Keratinocyte (primary cell): ENCODE results near the gene FIZ1. TPM values are rescaled to one million over a fixed set of nuclear protein-coding genes. Genes with fewer than 3 reads are reported as not detected.

Source experiments
- DNase-seq: peaks from one replicate; pipeline ENCODE4 v3.0.0-alpha.2; 2011; ENCODE audit warnings: low read depth, missing footprints, low spot score
- FAIRE-seq: peaks from 2 replicates; lab custom pipeline; 2011; peaks lifted over from hg19 to GRCh38; lab: Jason Lieb, UNC
- H2AFZ ChIP-seq: 2 replicates; pipeline ENCODE4 v1.6.0; 2012; ENCODE audit warnings: low read length, control low read depth, inconsistent platforms; ENCODE audit not compliant: control insufficient read depth
- H3K27ac ChIP-seq: 2 replicates; pipeline ENCODE4 v1.5.1; 2011; ENCODE audit warnings: low read length; ENCODE audit not compliant: control insufficient read depth, insufficient read depth
- H3K27me3 ChIP-seq: 3 replicates; pipeline ENCODE4 v1.6.0; 2011; ENCODE audit warnings: low read length; ENCODE audit not compliant: control insufficient read depth, insufficient read depth; ENCODE audit errors: extremely low read depth
- H3K36me3 ChIP-seq, 2 experiments: 2 replicates in 1 of 2; 3 replicates in 1 of 2; pipeline ENCODE4 v1.5.1; 2011; ENCODE audit warnings: low read length in 2 of 2, mild to moderate bottlenecking in 1 of 2; ENCODE audit not compliant: control insufficient read depth in 2 of 2, insufficient read depth in 2 of 2; ENCODE audit errors: extremely low read depth in 1 of 2
- H3K4me1 ChIP-seq: 3 replicates; pipeline ENCODE4 v1.5.1; 2011; ENCODE audit warnings: low read length; ENCODE audit not compliant: control insufficient read depth, insufficient read depth; ENCODE audit errors: extremely low read depth
- H3K4me2 ChIP-seq: 3 replicates; pipeline ENCODE4 v1.6.0; 2011; ENCODE audit warnings: low read depth, low read length; ENCODE audit not compliant: control insufficient read depth, insufficient read depth; ENCODE audit errors: extremely low read depth
- H3K4me3 ChIP-seq, 3 experiments: fragments of 200-600 bp in 1 of 3; sonication (generic) in 1 of 3; 2 replicates in 2 of 3; 3 replicates in 1 of 3; pipeline ENCODE4 v1.5.1; 2011 to 2016; ENCODE audit warnings: low read length in 3 of 3, mild to moderate bottlenecking in 3 of 3, control low read depth in 2 of 3, inconsistent platforms in 1 of 3, low read depth in 1 of 3, mixed read lengths in 1 of 3, mixed run types in 1 of 3, moderate library complexity in 1 of 3; ENCODE audit not compliant: control insufficient read depth in 2 of 3, insufficient read depth in 2 of 3; ENCODE audit errors: extremely low read depth in 1 of 3
- H3K79me2 ChIP-seq: 2 replicates; pipeline ENCODE4 v1.6.0; 2012; ENCODE audit warnings: low read length; ENCODE audit not compliant: control insufficient read depth, insufficient read depth
- H3K9ac ChIP-seq: 3 replicates; pipeline ENCODE4 v1.6.0; 2011; ENCODE audit warnings: low read length; ENCODE audit not compliant: control insufficient read depth, insufficient read depth; ENCODE audit errors: extremely low read depth
- H3K9me1 ChIP-seq: 3 replicates; pipeline ENCODE4 v1.6.0; 2011; ENCODE audit warnings: low read length; ENCODE audit not compliant: control insufficient read depth, insufficient read depth; ENCODE audit errors: extremely low read depth
- H3K9me3 ChIP-seq: 2 replicates; pipeline ENCODE4 v1.5.1; 2012; ENCODE audit warnings: low read depth, low read length; ENCODE audit not compliant: control insufficient read depth
- H4K20me1 ChIP-seq: 3 replicates; pipeline ENCODE4 v1.6.0; 2011; ENCODE audit warnings: low read length; ENCODE audit not compliant: control insufficient read depth, insufficient read depth; ENCODE audit errors: extremely low read depth
- CTCF ChIP-seq, 3 experiments: IDR thresholded peaks in 1 of 3; conservative IDR thresholded peaks in 1 of 3; optimal IDR thresholded peaks in 1 of 3; 2 replicates in 2 of 3; 3 replicates in 1 of 3; pipeline versions ENCODE3 to v1.5.1; 2011; ENCODE audit warnings: low read length in 3 of 3, mild to moderate bottlenecking in 3 of 3, moderate library complexity in 2 of 3, control low read depth in 1 of 3, inconsistent platforms in 1 of 3; ENCODE audit not compliant: insufficient read depth in 2 of 3; ENCODE audit errors: extremely low read depth in 1 of 3
- EZH2 ChIP-seq: IDR thresholded peaks from one replicate; pipeline ENCODE4 v1.6.1; 2012; ENCODE audit warnings: inconsistent platforms, mild to moderate bottlenecking, low read length, moderate library complexity
- dilution Hi-C: fragments of 300-500 bp; cut with MboI; formaldehyde crosslinking; loops from one replicate; pipeline ENCODE4 v1.7.0; 2020; ENCODE audit warnings: low sequenced_read_pairs; ENCODE audit not compliant: extremely low pct_ligation_motif_present
- polyA plus RNA-seq, 5 experiments: library from polyadenylated mRNA; depleted of rRNA in 3 of 5; stranded (reverse) in 3 of 5; stranded (forward) in 1 of 5; unstranded in 1 of 5; fragments of >200 nt; gene quantifications; 1 replicate in 1 of 5; 2 replicates in 3 of 5; 3 replicates in 1 of 5; pipeline versions ENCODE4 v1.2.1 to v1.2.3, GENCODE V29; 2011 to 2012; ENCODE audit warnings: missing spikeins in 2 of 5, low read depth in 1 of 5, low replicate concordance in 1 of 5

FIZ1 gene
- polyA plus RNA-seq, 1 donor (not counting 4 experiments of a cell fraction or from before 2014, with no cell fraction given) = 2.7 TPM

- no peak overlapping the region for H2AFZ ChIP-seq
- H3K4me2 ChIP-seq = peak overlapping the region; percentile 32
- DNase-seq (no peak), FAIRE-seq (no peak)
- no peak for TF ChIP-seq EZH2
- H3K9me3 ChIP-seq = no peaks in the 10 kb centered on the region
- no peak overlapping the region for H3K9ac ChIP-seq
- no peaks in the 10 kb centered on the region for H3K9me1 ChIP-seq
- peaks cover 3% of the 10 kb centered on the region for H3K4me1 ChIP-seq
- H3K27me3 ChIP-seq = no peaks in the 10 kb centered on the region
- no peaks in the 10 kb centered on the region for H4K20me1 ChIP-seq
- dilution Hi-C loops = no loop called here
- H3K4me3 ChIP-seq = no peak overlapping the region
- H3K36me3 ChIP-seq = no peaks in the 10 kb centered on the region
- no peaks in the 10 kb centered on the region for H3K79me2 ChIP-seq
- no peak overlapping the region for H3K27ac ChIP-seq
Observed at GRCh38 chr19:55549500-55550320, 49.6 kb downstream of the FIZ1 start.

DNA sequence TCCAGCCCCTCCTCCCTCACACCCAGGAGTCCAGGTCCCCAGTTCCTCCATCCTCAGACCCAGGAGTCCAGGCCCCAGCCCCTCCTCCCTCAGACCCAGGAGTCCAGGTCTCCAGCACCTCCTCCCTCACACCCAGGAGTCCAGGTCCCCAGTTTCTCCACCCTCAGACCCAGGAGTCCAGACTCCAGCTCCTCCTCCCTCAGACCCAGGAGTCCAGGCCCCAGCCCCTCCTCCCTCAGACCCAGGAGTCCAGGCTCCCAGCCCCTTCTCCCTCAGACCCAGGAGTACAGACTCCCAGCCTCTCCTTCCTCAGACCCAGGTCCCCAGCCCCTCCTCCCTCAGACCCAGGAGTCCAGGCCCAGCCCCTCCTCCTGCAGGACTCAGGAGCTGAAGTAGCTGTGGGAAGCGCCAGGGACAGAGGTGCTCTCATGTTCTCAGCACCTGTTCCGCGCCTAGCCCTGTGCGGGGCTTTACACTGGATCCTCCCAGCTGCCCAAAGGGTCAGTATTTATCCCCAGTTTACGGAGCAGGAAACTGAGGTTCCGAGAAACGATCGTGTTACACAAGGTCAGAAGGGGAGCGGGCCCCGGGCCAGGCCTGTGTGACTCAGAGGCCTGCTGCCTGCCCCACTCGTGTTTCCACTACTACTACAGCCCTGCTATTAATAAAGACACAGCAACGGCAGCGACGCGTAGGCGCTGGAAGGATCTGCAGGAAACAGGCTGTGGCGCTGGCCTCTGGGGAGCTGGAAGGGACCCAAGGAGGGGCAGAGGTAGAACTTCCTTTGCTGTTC lies 52.3 kb downstream of the FIZ1 start:
- H3K79me2 ChIP-seq = no peaks in the 10 kb centered on the region
- H3K4me1 ChIP-seq = peaks cover 3% of the 10 kb centered on the region
- H3K27ac ChIP-seq = no peak overlapping the region
- no peaks in the 10 kb centered on the region for H3K36me3 ChIP-seq
- dilution Hi-C loops = no loop called here
- no peak overlapping the region for H3K4me3 ChIP-seq
- no peaks in the 10 kb centered on the region for H3K9me3 ChIP-seq
- no peaks in the 10 kb centered on the region for H4K20me1 ChIP-seq
- H3K4me2 ChIP-seq = no peak overlapping the region
- DNase-seq (no peak), FAIRE-seq (no peak)
- H2AFZ ChIP-seq = no peak overlapping the region
- TF ChIP-seq CTCF (optimal IDR thresholded peaks at IDR 0.05 in 1 of 3, IDR thresholded peaks at IDR 0.05 in 1 of 3, conservative IDR thresholded peaks at IDR 0.05 in 1 of 3; ENCODE audit: extremely low read depth in 1 of 3, insufficient read depth in 2 of 3, low read length in 3 of 3) (no peak), EZH2 (no peak)
- no peaks in the 10 kb centered on the region for H3K27me3 ChIP-seq
- no peaks in the 10 kb centered on the region for H3K9me1 ChIP-seq
- no peak overlapping the region for H3K9ac ChIP-seq
